Right lobe of liver (tissue), 6 donors: ENCODE data around the gene TYW1B. TPM values are rescaled to one million over a fixed set of nuclear protein-coding genes. Genes with fewer than 3 reads are reported as not detected.
"Not testable (repeated sequence)": the region's sequence is repeated elsewhere in the genome, so short reads cannot be mapped to it uniquely, and the experiment has no call there.

Experiments
- ATAC-seq, 4 donors: fragments of 200-7000 bp; cut with Tn5 transposase; one replicate each; pipeline ENCODE4 v1.9.1; 2020; ENCODE audit warnings: mild to moderate bottlenecking in 4 of 4, moderate library complexity in 4 of 4
- DNase-seq, 3 donors: peaks; one replicate each; pipeline ENCODE4 v3.0.0-alpha.2; 2020
- H3K27ac ChIP-seq, 3 donors: fragments of 200-600 bp; one replicate each; pipeline ENCODE4 v1.8.0; 2022
- H3K27me3 ChIP-seq, 2 donors: fragments of 200-600 bp; one replicate each; pipeline ENCODE4 v1.8.0; 2022
- H3K36me3 ChIP-seq, 4 donors: fragments of 200-600 bp; sonication (generic) in 1 of 4; one replicate each; pipeline versions ENCODE4 v1.5.1 to v1.8.0; 2017 to 2022; ENCODE audit warnings: control low read depth in 1 of 4
- H3K4me1 ChIP-seq, 4 donors: fragments of 200-600 bp; sonication (generic) in 1 of 4; one replicate each; pipeline versions ENCODE4 v1.5.1 to v1.8.0; 2017 to 2022; ENCODE audit warnings: control low read depth in 1 of 4
- H3K4me3 ChIP-seq, 3 donors: fragments of 200-600 bp; one replicate each; pipeline ENCODE4 v1.8.0; 2022
- H3K9me3 ChIP-seq, 4 donors: fragments of 200-600 bp; sonication (generic) in 1 of 4; one replicate each; pipeline versions ENCODE4 v1.5.1 to v1.8.0; 2017 to 2022; ENCODE audit warnings: control low read depth in 1 of 4
- POLR2A ChIP-seq: fragments of 450-650 bp; IDR thresholded peaks from one replicate; pipeline ENCODE4 v1.6.1; 2017; ENCODE audit warnings: antibody characterized with exemption, mild to moderate bottlenecking
- WGBS: methylation state at CpG from one replicate; pipeline ENCODE4 v1.1.6; 2018; ENCODE audit warnings: low coverage, low lambda C conversion rate; ENCODE audit not compliant: insufficient coverage; ENCODE audit errors: missing lambda C conversion rate; 5-methylcytosine and 5-hydroxymethylcytosine counted together
- intact Hi-C, 2 donors: fragments of 100-400 bp; cut with DNase I; formaldehyde crosslinking; loops; one replicate each; pipeline versions ENCODE4 v1.11.2 to v1.14.1; 2022
- total RNA-seq, 6 experiments: library from RNA; depleted of rRNA in 2 of 6; stranded (reverse); fragments of >200 nt in 2 of 6; fragmentation: NEBNext Ultra II Directional in 3 of 6; extraction: Animal tissue kit (Norgen Biotek cat#: 25700) in 3 of 6; gene quantifications; one replicate each; pipeline versions ENCODE4 v1.1.0 to v1.2.4, GENCODE V29; 2016 to 2023
- TF ChIP-seq, protein P1 (sequence below), 4 donors: fragments of 200-600 bp in 3 of 4; fragments of 450-650 bp in 1 of 4; IDR thresholded peaks; one replicate each; pipeline versions ENCODE4 v1.5.1 to v1.8.0; 2016 to 2022; ENCODE audit warnings: antibody characterized with exemption in 4 of 4, mild to moderate bottlenecking in 2 of 4
- donor health status: DM: no; HTN: yes; CAD: no.
- donor health status: DM: no; HTN: no; CAD: no.
- donor health status: DM: no; HTN: no; CAD: no.
- donor health status: DM: no; HTN: yes; CAD: no.
- donor health status: DM: no; HTN: yes; CAD: no.

TYW1B gene
- total RNA-seq, 6 experiments from 2014 or later: 1.2 to 10.1 (median 2.5) TPM

GRCh38 chr7:72546586-72547237 is 281.3 kb downstream of the TYW1B start:
- H3K27me3 ChIP-seq, H3K27ac ChIP-seq, H3K36me3 ChIP-seq, H3K4me1 ChIP-seq, DNase-seq, H3K9me3 ChIP-seq, intact Hi-C loops, ATAC-seq, H3K4me3 ChIP-seq: not testable (repeated sequence)
- 21% methylated on average over 9 of the region's 9 CpGs for WGBS

DNA sequence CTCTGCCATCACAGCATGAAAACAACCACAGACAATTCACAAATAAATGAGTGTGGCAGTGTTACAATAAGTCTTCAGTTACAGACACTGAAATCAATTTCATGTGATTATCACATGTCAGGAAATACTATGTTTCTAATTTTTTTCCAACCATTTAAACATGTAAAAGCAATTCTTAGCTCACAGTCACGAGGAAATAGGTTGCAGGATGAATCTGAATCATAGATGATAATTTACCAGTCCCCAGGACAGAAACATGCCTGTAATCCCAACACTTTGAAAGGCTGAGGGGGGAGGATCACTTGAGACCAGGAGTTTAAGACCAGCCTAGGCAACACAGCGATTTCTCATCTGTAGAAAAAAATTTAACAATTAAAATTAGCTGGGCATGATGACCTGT is 283.5 kb downstream of the TYW1B start:
- H3K4me3 ChIP-seq, ATAC-seq, H3K36me3 ChIP-seq, H3K27me3 ChIP-seq, H3K27ac ChIP-seq, DNase-seq, intact Hi-C loops, H3K4me1 ChIP-seq, H3K9me3 ChIP-seq: not testable (repeated sequence)
- WGBS: 46% methylated on average over 2 of the region's 2 CpGs

- ATAC-seq (no peak), DNase-seq (no peak)
- WGBS: 0% methylated on average over 1 of the region's 2 CpGs
- H3K4me3 ChIP-seq: no peak overlapping the region
- TF ChIP-seq, protein P1, sequence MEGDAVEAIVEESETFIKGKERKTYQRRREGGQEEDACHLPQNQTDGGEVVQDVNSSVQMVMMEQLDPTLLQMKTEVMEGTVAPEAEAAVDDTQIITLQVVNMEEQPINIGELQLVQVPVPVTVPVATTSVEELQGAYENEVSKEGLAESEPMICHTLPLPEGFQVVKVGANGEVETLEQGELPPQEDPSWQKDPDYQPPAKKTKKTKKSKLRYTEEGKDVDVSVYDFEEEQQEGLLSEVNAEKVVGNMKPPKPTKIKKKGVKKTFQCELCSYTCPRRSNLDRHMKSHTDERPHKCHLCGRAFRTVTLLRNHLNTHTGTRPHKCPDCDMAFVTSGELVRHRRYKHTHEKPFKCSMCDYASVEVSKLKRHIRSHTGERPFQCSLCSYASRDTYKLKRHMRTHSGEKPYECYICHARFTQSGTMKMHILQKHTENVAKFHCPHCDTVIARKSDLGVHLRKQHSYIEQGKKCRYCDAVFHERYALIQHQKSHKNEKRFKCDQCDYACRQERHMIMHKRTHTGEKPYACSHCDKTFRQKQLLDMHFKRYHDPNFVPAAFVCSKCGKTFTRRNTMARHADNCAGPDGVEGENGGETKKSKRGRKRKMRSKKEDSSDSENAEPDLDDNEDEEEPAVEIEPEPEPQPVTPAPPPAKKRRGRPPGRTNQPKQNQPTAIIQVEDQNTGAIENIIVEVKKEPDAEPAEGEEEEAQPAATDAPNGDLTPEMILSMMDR (IDR thresholded peaks at IDR 0.05): no peak
- TF ChIP-seq POLR2A: no peak
- H3K27ac ChIP-seq: no peak overlapping the region
- no peaks in the 10 kb centered on the region for H3K9me3 ChIP-seq
- H3K4me1 ChIP-seq: no peaks in the 10 kb centered on the region
- no peaks in the 10 kb centered on the region for H3K36me3 ChIP-seq
- intact Hi-C loops: no loop called here
- H3K27me3 ChIP-seq: no peaks in the 10 kb centered on the region
Measured at GRCh38 chr7:72540923-72541322, 287.1 kb downstream of the TYW1B start.

- 79% methylated on average over 6 of the region's 8 CpGs for WGBS
- no peaks in the 10 kb centered on the region for H3K4me1 ChIP-seq
- TF ChIP-seq, protein P1 (IDR thresholded peaks at IDR 0.05): no peak
- TF ChIP-seq POLR2A: no peak
- no peak overlapping the region for H3K4me3 ChIP-seq
- ATAC-seq (no peak), DNase-seq (no peak)
- intact Hi-C loops: no loop called here
- no peaks in the 10 kb centered on the region for H3K27me3 ChIP-seq
- no peaks in the 10 kb centered on the region for H3K36me3 ChIP-seq
- H3K27ac ChIP-seq: no peak overlapping the region
- no peaks in the 10 kb centered on the region for H3K9me3 ChIP-seq
Measured at GRCh38 chr7:72540106-72540611, 287.8 kb downstream of the TYW1B start.

DNA sequence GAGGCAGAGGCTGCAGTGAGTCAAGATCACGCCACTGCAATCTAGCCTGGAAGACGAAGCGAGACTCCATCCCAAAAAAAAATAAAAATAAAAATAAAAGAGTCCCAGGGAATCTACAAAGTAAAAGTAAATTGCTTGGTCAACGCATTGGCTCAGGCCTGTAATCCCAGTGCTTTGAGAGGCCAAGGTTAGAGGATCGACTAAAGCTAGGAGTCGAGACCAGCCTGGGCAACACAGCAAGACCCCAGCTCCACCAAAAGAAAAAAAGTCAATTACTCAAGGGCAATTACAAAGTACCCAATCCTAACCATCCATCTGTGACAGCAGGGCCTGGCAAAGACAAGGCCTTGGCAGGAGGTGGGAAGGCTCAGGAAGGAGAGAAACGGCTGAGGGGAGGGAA is 288.3 kb downstream of the TYW1B start:
- intact Hi-C loops: no loop called here
- ATAC-seq: no peak

More for the DNA sequence above, 288.3 kb downstream of the TYW1B start:
- no peaks in the 10 kb centered on the region for H3K9me3 ChIP-seq
- no peaks in the 10 kb centered on the region for H3K27me3 ChIP-seq
- no peaks in the 10 kb centered on the region for H3K4me1 ChIP-seq
- WGBS: 73% methylated on average over 5 of the region's 7 CpGs
- no peak for DNase-seq
- H3K4me3 ChIP-seq: no peak overlapping the region
- TF ChIP-seq, protein P1 (IDR thresholded peaks at IDR 0.05): no peak
- TF ChIP-seq POLR2A: no peak
- H3K36me3 ChIP-seq: no peaks in the 10 kb centered on the region
- H3K27ac ChIP-seq: no peak overlapping the region
